CD4-positive, CD25-positive, alpha-beta regulatory T cell (primary cell): Measurements from ENCODE around the gene GREB1. TPM values are rescaled to one million over a fixed set of nuclear protein-coding genes. Genes with fewer than 3 reads are reported as not detected.

Experiments used
- ATAC-seq, 2 donors: fragments of 150-1000 bp; cut with Tn5 transposase; one replicate each; pipeline ENCODE4 v1.10.0; 2021; ENCODE audit warnings: low read depth in 2 of 2, moderate number of reproducible peaks in 2 of 2, moderate library complexity in 1 of 2
- DNase-seq, 3 donors: peaks; one replicate each; pipeline versions ENCODE4 v3.0.0 to v3.0.0-alpha.2; 2012 to 2022; ENCODE audit warnings: mixed read lengths in 1 of 3
- H3K27ac ChIP-seq: one replicate; pipeline ENCODE4 v1.7.0; 2013; ENCODE audit warnings: mild to moderate bottlenecking, low read length; ENCODE audit not compliant: insufficient read depth, poor library complexity, severe bottlenecking
- H3K27me3 ChIP-seq: one replicate; pipeline ENCODE4 v1.7.0; 2013; ENCODE audit warnings: low read length; ENCODE audit not compliant: control insufficient read depth, insufficient read depth
- H3K36me3 ChIP-seq: one replicate; pipeline ENCODE4 v1.7.0; 2013; ENCODE audit warnings: mild to moderate bottlenecking, low read length, moderate library complexity; ENCODE audit not compliant: control insufficient read depth, insufficient read depth
- H3K4me1 ChIP-seq: 2 replicates; pipeline ENCODE4 v1.7.0; 2013; ENCODE audit warnings: mild to moderate bottlenecking, low read length; ENCODE audit not compliant: insufficient read depth, control insufficient read depth, poor library complexity, severe bottlenecking
- H3K4me3 ChIP-seq: one replicate; pipeline ENCODE4 v1.7.0; 2013; ENCODE audit warnings: low read depth, mild to moderate bottlenecking, low read length, moderate library complexity
- H3K9me3 ChIP-seq, 2 experiments: 1 replicate in 1 of 2; 2 replicates in 1 of 2; pipeline ENCODE4 v1.7.0; 2013; ENCODE audit warnings: low read length in 2 of 2, mild to moderate bottlenecking in 1 of 2, moderate library complexity in 1 of 2; ENCODE audit not compliant: control insufficient read depth in 2 of 2
- H3K27ac Mint-ChIP-seq, 3 donors: one replicate each; pipeline ENCODE4 v1.8.0; 2020 to 2022; ENCODE audit warnings: mild to moderate bottlenecking in 3 of 3, mixed read lengths in 3 of 3, moderate library complexity in 2 of 3
- H3K27me3 Mint-ChIP-seq: one replicate; pipeline ENCODE4 v1.8.0; 2022; ENCODE audit warnings: mild to moderate bottlenecking, mixed read lengths
- H3K36me3 Mint-ChIP-seq: one replicate; pipeline ENCODE4 v1.8.0; 2020; ENCODE audit warnings: mixed read lengths
- H3K4me1 Mint-ChIP-seq, 4 donors: one replicate each; pipeline ENCODE4 v1.8.0; 2020 to 2022; ENCODE audit warnings: mixed read lengths in 4 of 4, mild to moderate bottlenecking in 1 of 4
- H3K4me3 Mint-ChIP-seq, 4 donors: one replicate each; pipeline ENCODE4 v1.8.0; 2020 to 2022; ENCODE audit warnings: mild to moderate bottlenecking in 4 of 4, mixed read lengths in 4 of 4, moderate library complexity in 3 of 4
- H3K9me3 Mint-ChIP-seq, 7 donors: one replicate each; pipeline ENCODE4 v1.8.0; 2020 to 2022; ENCODE audit warnings: mixed read lengths in 7 of 7, mild to moderate bottlenecking in 3 of 7, moderate library complexity in 2 of 7
- polyA plus RNA-seq, 4 donors: library from polyadenylated mRNA; unstranded; fragments of 300-500 nt; fragmentation: Illumina TruSeq; gene quantifications; one replicate each; pipeline ENCODE4 v1.2.3, GENCODE V29; 2021
- total RNA-seq: library from RNA; stranded (reverse); gene quantifications from one replicate; pipeline ENCODE4 v1.2.3, GENCODE V29; 2022

GREB1 gene
- total and polyA plus RNA-seq, 5 donors from 2014 or later = 0.11 to 0.35 (median 0.15) TPM; not detected in 2

DNA sequence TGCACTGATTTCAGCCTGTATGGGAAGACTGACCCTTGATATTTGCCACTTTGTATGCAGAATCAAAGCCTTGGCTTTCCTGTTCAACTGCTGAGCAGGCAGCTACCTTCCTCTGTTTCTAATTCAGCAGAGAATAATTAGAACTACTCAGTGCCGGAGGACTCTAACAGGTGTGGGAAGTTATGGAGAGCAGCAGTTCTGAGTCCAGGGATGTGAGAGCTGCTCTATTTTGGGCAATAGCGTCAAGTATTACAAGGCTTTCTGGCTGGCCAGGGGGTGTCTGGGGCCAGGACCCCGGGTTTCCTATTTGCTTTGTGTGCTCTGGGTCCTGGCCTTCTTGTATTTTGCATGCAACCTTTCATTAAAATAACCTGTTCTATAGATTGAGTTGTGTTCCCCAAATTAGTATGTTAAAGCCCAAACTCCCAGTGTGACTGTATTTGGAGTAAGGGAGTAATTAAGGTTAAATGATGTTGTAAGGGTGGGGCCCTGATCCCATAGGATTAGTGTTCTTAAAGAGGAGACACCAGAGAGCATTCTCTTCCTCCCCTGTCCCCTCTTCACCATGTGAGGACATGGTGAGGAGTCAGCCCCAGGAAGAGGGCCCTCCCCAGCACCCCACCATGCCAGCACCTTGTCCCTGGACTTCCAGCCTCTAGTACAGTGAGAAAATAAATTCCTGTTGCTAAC lies 141.7 kb downstream of the GREB1 start:
- H3K9me3 ChIP-seq = no peaks in the 10 kb centered on the region
- peaks cover 59% of the 10 kb centered on the region for H3K27me3 Mint-ChIP-seq
- no peak overlapping the region for H3K27ac Mint-ChIP-seq
- ATAC-seq = no peak
- no peak for DNase-seq
- H3K9me3 Mint-ChIP-seq = peaks cover 0 to 1% (median 0%) of the 10 kb centered on the region in 7 donors
- no peaks in the 10 kb centered on the region for H3K4me1 ChIP-seq
- H3K36me3 Mint-ChIP-seq = no peaks in the 10 kb centered on the region
- no peak overlapping the region for H3K4me3 Mint-ChIP-seq
- H3K4me3 ChIP-seq = no peak overlapping the region
- H3K4me1 Mint-ChIP-seq = peaks cover 0 to 4% (median under 1%) of the 10 kb centered on the region in 4 donors
- peaks cover 9% of the 10 kb centered on the region for H3K27me3 ChIP-seq
- no peaks in the 10 kb centered on the region for H3K36me3 ChIP-seq
- H3K27ac ChIP-seq = no peak overlapping the region

DNA sequence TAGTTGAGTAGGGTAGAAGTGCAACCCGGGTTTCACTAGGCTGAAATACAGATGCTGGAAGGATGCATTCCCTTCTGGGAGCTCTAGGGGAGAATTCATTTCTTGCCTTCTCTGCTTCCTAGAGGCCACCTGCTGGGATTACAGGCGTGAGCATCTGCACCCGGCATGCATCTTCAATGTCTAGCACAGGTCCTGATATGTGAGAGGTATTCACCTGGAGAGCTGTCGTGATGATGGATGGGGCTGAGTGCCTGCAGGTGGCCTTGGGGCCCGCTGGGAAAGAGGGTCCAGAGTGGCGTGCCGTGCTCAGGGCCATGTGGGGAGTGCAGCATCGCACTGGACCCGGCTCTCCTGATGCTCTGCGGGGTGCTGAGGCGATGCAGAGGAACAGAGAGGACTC lies 142.8 kb downstream of the GREB1 start:
- DNase-seq (no peak), ATAC-seq (no peak)
- H3K36me3 ChIP-seq = no peaks in the 10 kb centered on the region
- Mint-ChIP-seq H3K27me3 (peaks cover 59% of the 10 kb centered on the region), H3K36me3 (no peaks in the 10 kb centered on the region), H3K4me3 (no peak overlapping the region), H3K4me1 (peaks cover 0 to 4% (median under 1%) of the 10 kb centered on the region in 4 donors), H3K27ac (no peak overlapping the region), H3K9me3 (peaks cover 0 to 1% (median 0%) of the 10 kb centered on the region in 7 donors)
- no peaks in the 10 kb centered on the region for H3K4me1 ChIP-seq
- H3K27ac ChIP-seq = no peak overlapping the region
- H3K27me3 ChIP-seq = peaks cover 3% of the 10 kb centered on the region
- H3K9me3 ChIP-seq = no peaks in the 10 kb centered on the region
- H3K4me3 ChIP-seq = no peak overlapping the region

- Histone ChIP-seq H3K27me3 (peaks cover 3% of the 10 kb centered on the region), H3K9me3 (no peaks in the 10 kb centered on the region), H3K27ac (no peak overlapping the region), H3K4me1 (no peaks in the 10 kb centered on the region), H3K36me3 (no peaks in the 10 kb centered on the region), H3K4me3 (no peak overlapping the region)
- no peak overlapping the region for H3K4me3 Mint-ChIP-seq
- H3K36me3 Mint-ChIP-seq = no peaks in the 10 kb centered on the region
- ATAC-seq (no peak), DNase-seq (no peak)
- peaks cover 0 to 1% (median 0%) of the 10 kb centered on the region in 7 donors for H3K9me3 Mint-ChIP-seq
- H3K4me1 Mint-ChIP-seq = peaks cover 0 to 4% (median under 1%) of the 10 kb centered on the region in 4 donors
- no peak overlapping the region for H3K27ac Mint-ChIP-seq
- H3K27me3 Mint-ChIP-seq = peaks cover 53% of the 10 kb centered on the region
Measured at GRCh38 chr2:11677136-11678055, 143.6 kb downstream of the GREB1 start.

DNA sequence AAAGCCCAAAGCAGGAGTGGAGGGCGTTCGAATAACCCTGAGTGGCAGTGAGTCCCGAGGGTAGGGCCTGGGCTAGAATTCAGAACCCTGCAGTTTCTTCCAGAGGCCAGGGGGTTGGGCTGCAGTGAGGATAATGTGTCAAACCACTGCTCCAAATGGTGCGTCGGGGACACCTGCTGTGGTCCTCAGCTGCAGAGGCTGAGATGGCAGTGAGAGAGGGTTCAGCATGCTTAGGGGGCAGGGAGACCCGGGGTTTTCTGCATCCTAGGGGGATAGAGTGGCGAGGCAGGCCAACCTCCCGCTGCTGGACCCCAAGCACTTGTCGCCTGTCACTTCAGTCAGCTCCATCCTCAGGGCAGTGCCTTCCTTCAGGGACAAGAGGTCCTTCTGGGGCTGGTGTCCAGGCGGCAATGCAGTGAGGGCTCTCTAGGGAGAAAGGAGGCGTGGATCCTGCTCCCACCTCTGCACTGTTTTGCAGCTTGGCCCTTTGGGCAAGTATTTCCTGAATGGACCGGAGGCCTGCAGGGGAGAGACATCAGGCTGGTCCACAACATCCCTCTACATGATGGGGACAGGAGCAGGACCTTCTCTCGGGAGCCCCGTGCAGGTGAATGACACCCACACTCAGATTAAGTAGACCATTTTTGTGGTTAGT lies 144.6 kb downstream of the GREB1 start:
- H3K4me3 ChIP-seq = no peak overlapping the region
- no peak for DNase-seq
- H3K27ac ChIP-seq = no peak overlapping the region
- H3K27me3 ChIP-seq = peaks cover 3% of the 10 kb centered on the region
- ATAC-seq = no peak
- no peaks in the 10 kb centered on the region for H3K36me3 ChIP-seq
- H3K4me3 Mint-ChIP-seq = no peak overlapping the region
- no peaks in the 10 kb centered on the region for H3K9me3 ChIP-seq
- peaks cover 52% of the 10 kb centered on the region for H3K27me3 Mint-ChIP-seq
- no peaks in the 10 kb centered on the region for H3K4me1 Mint-ChIP-seq
- H3K4me1 ChIP-seq = no peaks in the 10 kb centered on the region
- H3K36me3 Mint-ChIP-seq = no peaks in the 10 kb centered on the region
- peaks cover 0 to 1% (median 0%) of the 10 kb centered on the region in 7 donors for H3K9me3 Mint-ChIP-seq
- H3K27ac Mint-ChIP-seq = no peak overlapping the region

DNA sequence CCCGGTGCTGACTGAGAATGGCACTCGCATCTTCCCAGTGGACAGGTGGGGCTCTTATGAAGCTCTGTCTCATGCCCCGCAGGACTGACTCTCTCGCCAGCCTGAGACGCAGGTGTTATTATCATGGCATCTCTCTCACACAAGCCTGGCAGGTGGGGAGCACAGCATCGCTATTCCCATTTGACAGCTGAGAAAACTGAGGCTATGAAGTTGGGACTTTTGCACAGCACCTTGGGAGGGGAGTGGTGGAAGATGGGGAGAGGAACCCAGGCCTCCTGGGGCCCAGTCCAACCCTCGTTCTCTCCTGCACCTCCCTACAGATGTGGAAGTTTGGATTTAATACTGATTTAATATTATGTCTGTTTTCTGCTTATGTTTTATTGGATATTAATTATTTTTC lies 145.2 kb downstream of the GREB1 start:
- Mint-ChIP-seq H3K4me3 (no peak overlapping the region), H3K9me3 (no peaks in the 10 kb centered on the region), H3K4me1 (no peaks in the 10 kb centered on the region), H3K36me3 (no peaks in the 10 kb centered on the region), H3K27me3 (peaks cover 50% of the 10 kb centered on the region), H3K27ac (no peak overlapping the region)
- H3K9me3 ChIP-seq = no peaks in the 10 kb centered on the region
- peaks cover 3% of the 10 kb centered on the region for H3K27me3 ChIP-seq
- H3K4me3 ChIP-seq = no peak overlapping the region
- ATAC-seq (no peak), DNase-seq (no peak)
- H3K27ac ChIP-seq = no peak overlapping the region
- no peaks in the 10 kb centered on the region for H3K4me1 ChIP-seq
- no peaks in the 10 kb centered on the region for H3K36me3 ChIP-seq

DNA sequence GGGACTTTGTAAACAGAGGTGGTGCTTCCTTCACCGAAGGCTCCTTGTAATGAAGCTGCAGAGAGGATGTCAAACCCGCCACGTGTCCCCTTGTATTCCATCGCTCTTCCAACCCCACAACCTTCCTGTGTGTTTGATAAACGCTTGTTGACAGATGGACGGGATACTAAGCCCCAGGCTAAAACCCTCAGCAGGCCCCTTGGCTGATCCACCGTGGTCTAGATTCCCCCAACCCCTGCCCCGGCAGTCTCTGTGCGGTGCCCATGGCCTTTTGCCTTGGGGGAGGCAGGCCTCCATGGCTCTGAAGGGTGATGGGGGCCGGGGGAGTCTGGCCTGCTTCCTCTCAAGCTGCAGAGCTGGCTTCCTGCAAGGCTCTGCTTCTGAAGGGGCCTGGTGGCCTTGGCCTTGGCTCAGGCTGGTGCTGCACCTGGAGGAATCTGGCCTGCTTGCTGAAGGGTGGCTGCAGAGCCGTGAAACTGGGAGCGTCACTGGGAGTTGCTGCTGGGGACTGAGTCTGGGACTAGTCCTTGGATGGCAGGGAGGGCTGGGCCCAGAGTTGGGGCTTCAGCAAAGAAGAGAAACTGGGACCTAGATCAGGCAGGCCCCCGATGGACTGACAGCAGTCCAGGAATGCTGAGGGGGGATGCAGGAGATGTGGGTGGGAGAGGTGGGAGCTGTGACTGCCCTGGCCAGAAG lies 145.8 kb downstream of the GREB1 start:
- Mint-ChIP-seq H3K9me3 (no peaks in the 10 kb centered on the region), H3K36me3 (no peaks in the 10 kb centered on the region)

GRCh38 chr2:11680182-11680900 lies 146.5 kb downstream of the GREB1 start:
- Histone ChIP-seq H3K36me3 (no peaks in the 10 kb centered on the region), H3K27me3 (no peaks in the 10 kb centered on the region), H3K4me3 (no peak overlapping the region), H3K9me3 (no peaks in the 10 kb centered on the region), H3K4me1 (no peaks in the 10 kb centered on the region), H3K27ac (no peak overlapping the region)
- no peaks in the 10 kb centered on the region for H3K36me3 Mint-ChIP-seq
- peak overlapping the region in 2 of 3 donors; percentile 25 to 72 for H3K27ac Mint-ChIP-seq
- H3K9me3 Mint-ChIP-seq = no peaks in the 10 kb centered on the region
- peaks cover 0 to 5% (median 0%) of the 10 kb centered on the region in 4 donors for H3K4me1 Mint-ChIP-seq
- H3K4me3 Mint-ChIP-seq = peak overlapping the region in 1 of 4 donors; percentile 43
- DNase-seq = no peak
- no peak for ATAC-seq
- peaks cover 38% of the 10 kb centered on the region for H3K27me3 Mint-ChIP-seq

More for the DNA sequence above, 145.8 kb downstream of the GREB1 start:
- H3K27ac ChIP-seq = no peak overlapping the region
- H3K4me1 ChIP-seq = no peaks in the 10 kb centered on the region
- no peak for DNase-seq
- Mint-ChIP-seq H3K27ac (no peak overlapping the region), H3K4me1 (peaks cover 0 to under 1% (median 0%) of the 10 kb centered on the region in 4 donors), H3K27me3 (peaks cover 45% of the 10 kb centered on the region), H3K4me3 (no peak overlapping the region)
- H3K27me3 ChIP-seq = no peaks in the 10 kb centered on the region
- no peaks in the 10 kb centered on the region for H3K9me3 ChIP-seq
- no peak overlapping the region for H3K4me3 ChIP-seq
- H3K36me3 ChIP-seq = no peaks in the 10 kb centered on the region
- no peak for ATAC-seq
